ENCODE results near the gene CNTNAP2.
"Not testable (repeated sequence)": the region's sequence is repeated elsewhere in the genome, so short reads cannot be mapped to it uniquely, and the experiment has no call there.

The CNTNAP2 gene

GRCh38 chr7:147707926-147708325 is 1591.3 kb downstream of the CNTNAP2 start:
- no peak for DNase-seq (ENCODE audit: low read depth in 1 of 2, low spot score in 1 of 2)

GRCh38 chr7:147708871-147709270 is 1592.3 kb downstream of the CNTNAP2 start:
- DNase-seq (ENCODE audit: low read depth in 1 of 2, low spot score in 1 of 2) = no peak

GRCh38 chr7:147711447-147711846 is 1594.8 kb downstream of the CNTNAP2 start:
- DNase-seq (ENCODE audit: low read depth in 1 of 2, low spot score in 1 of 2) = no peak

- no peak for DNase-seq (ENCODE audit: low read depth in 1 of 2, low spot score in 1 of 2)
These were observed 1605.6 kb downstream of the CNTNAP2 start for GRCh38 chr7:147721962-147722830.

GRCh38 chr7:147723536-147723935 is 1606.9 kb downstream of the CNTNAP2 start:
- no peak for DNase-seq (ENCODE audit: low read depth in 1 of 2, low spot score in 1 of 2)

- no peak for DNase-seq (ENCODE audit: low read depth in 1 of 2, low spot score in 1 of 2)
These were observed 1614.7 kb downstream of the CNTNAP2 start for GRCh38 chr7:147731311-147731710.

- DNase-seq (ENCODE audit: low read depth in 1 of 2, low spot score in 1 of 2) = not testable (repeated sequence)
These were observed 1621.1 kb downstream of the CNTNAP2 start for GRCh38 chr7:147737559-147738214.

GRCh38 chr7:147742301-147742700 is 1625.7 kb downstream of the CNTNAP2 start:
- DNase-seq (ENCODE audit: low read depth in 1 of 2, low spot score in 1 of 2) = no peak

- no peak for DNase-seq (ENCODE audit: low read depth in 1 of 2, low spot score in 1 of 2)
These were observed 1639.7 kb downstream of the CNTNAP2 start for GRCh38 chr7:147756300-147756699.

GRCh38 chr7:147759327-147759943 is 1642.8 kb downstream of the CNTNAP2 start:
- no peak for DNase-seq (ENCODE audit: low read depth in 1 of 2, low spot score in 1 of 2)

GRCh38 chr7:147765301-147765700 is 1648.7 kb downstream of the CNTNAP2 start:
- no peak for DNase-seq (ENCODE audit: low read depth in 1 of 2, low spot score in 1 of 2)

- DNase-seq (ENCODE audit: low read depth in 1 of 2, low spot score in 1 of 2) = no peak
These were observed 1654.7 kb downstream of the CNTNAP2 start for GRCh38 chr7:147771344-147771743.

GRCh38 chr7:147774461-147774860 is 1657.9 kb downstream of the CNTNAP2 start:
- no peak for DNase-seq (ENCODE audit: low read depth in 1 of 2, low spot score in 1 of 2)

GRCh38 chr7:147775516-147776284 is 1659.1 kb downstream of the CNTNAP2 start:
- no peak for DNase-seq (ENCODE audit: low read depth in 1 of 2, low spot score in 1 of 2)

GRCh38 chr7:147777309-147777708 is 1660.7 kb downstream of the CNTNAP2 start:
- DNase-seq (ENCODE audit: low read depth in 1 of 2, low spot score in 1 of 2) = no peak

GRCh38 chr7:147779949-147780348 is 1663.3 kb downstream of the CNTNAP2 start:
- DNase-seq (ENCODE audit: low read depth in 1 of 2, low spot score in 1 of 2) = no peak

- DNase-seq (ENCODE audit: low read depth in 1 of 2, low spot score in 1 of 2) = no peak
These were observed 1680.0 kb downstream of the CNTNAP2 start for GRCh38 chr7:147796581-147796980.

GRCh38 chr7:147798001-147798400 is 1681.4 kb downstream of the CNTNAP2 start:
- no peak for DNase-seq (ENCODE audit: low read depth in 1 of 2, low spot score in 1 of 2)

- not testable (repeated sequence) for DNase-seq (ENCODE audit: low read depth in 1 of 2, low spot score in 1 of 2)
These were observed 1685.2 kb downstream of the CNTNAP2 start for GRCh38 chr7:147801762-147802161.

- no peak for DNase-seq (ENCODE audit: low read depth in 1 of 2, low spot score in 1 of 2)
These were observed 1686.5 kb downstream of the CNTNAP2 start for GRCh38 chr7:147803151-147803550.

- DNase-seq (ENCODE audit: low read depth in 1 of 2, low spot score in 1 of 2) = no peak
These were observed 1687.0 kb downstream of the CNTNAP2 start for GRCh38 chr7:147803606-147804005.

Data from stimulated activated CD4-positive, alpha-beta T cell treated with anti-CD3 and anti-CD28 coated beads, Interleukin-15, amount 100 ng/mL, for 1 hour (primary cell).